ENCODE results near the gene HSPB8. TPM values are rescaled to one million over a fixed set of nuclear protein-coding genes. Genes with fewer than 3 reads are reported as not detected.

Gene HSPB8
- total RNA-seq, 2 experiments from 2014 or later: not detected

GRCh38 chr12:119222222-119222951 lies 43.7 kb downstream of the HSPB8 start:
- H3K36me3 ChIP-seq (ENCODE audit: insufficient read depth, low read length): no peaks in the 10 kb centered on the region
- H3K4me3 ChIP-seq (ENCODE audit: low read depth, low read length, poor library complexity, severe bottlenecking): no peak overlapping the region
- DNase-seq (ENCODE audit: low spot score): no peak
- no peak overlapping the region for H3K4me2 ChIP-seq (ENCODE audit: low read length)
- no peak overlapping the region for H2AFZ ChIP-seq (ENCODE audit: low read length)
- intact Hi-C loops (cut with micrococcal nuclease; ENCODE audit: unreplicated experiment): no loop called here
- no TSS peak for BruUV-seq (replicated peaks)
- CTCF ChIA-PET (ENCODE audit: unreplicated experiment): no interaction called here
- H3K9me3 ChIP-seq (ENCODE audit: low read length): no peaks in the 10 kb centered on the region
- TF ChIP-seq CTCF (conservative IDR thresholded peaks at IDR 0.05; ENCODE audit: low read length): no peak
- no peak for TF ChIP-seq EZH2phosphoT487 (IDR thresholded peaks at IDR 0.05; ENCODE audit: borderline replicate concordance, low read depth, low read length)
- H3K27ac ChIP-seq (ENCODE audit: low read depth, low read length, poor library complexity, severe bottlenecking): no peak overlapping the region
- POLR2A ChIA-PET: no interaction called here
- H4K20me1 ChIP-seq (ENCODE audit: insufficient read depth, low read length): no peaks in the 10 kb centered on the region
- no peaks in the 10 kb centered on the region for H3K79me2 ChIP-seq (ENCODE audit: insufficient read depth, low read depth, low read length)
- H3K9me2 ChIP-seq (ENCODE audit: insufficient read depth, low read length): no peaks in the 10 kb centered on the region
- H3K4me1 ChIP-seq (ENCODE audit: insufficient read depth, low read length, poor library complexity, severe bottlenecking): no peaks in the 10 kb centered on the region

GRCh38 chr12:119225454-119225853 lies 46.7 kb downstream of the HSPB8 start:
- Histone ChIP-seq H3K4me3 (ENCODE audit: low read depth, low read length, poor library complexity, severe bottlenecking) (no peak overlapping the region), H4K20me1 (ENCODE audit: insufficient read depth, low read length) (no peaks in the 10 kb centered on the region), H3K9me2 (ENCODE audit: insufficient read depth, low read length) (no peaks in the 10 kb centered on the region), H3K27ac (ENCODE audit: low read depth, low read length, poor library complexity, severe bottlenecking) (no peak overlapping the region), H3K4me1 (ENCODE audit: insufficient read depth, low read length, poor library complexity, severe bottlenecking) (no peaks in the 10 kb centered on the region), H3K4me2 (ENCODE audit: low read length) (no peak overlapping the region), H3K9me3 (ENCODE audit: low read length) (0 out of 2 replicates have a peak, but pooled peaks cover 6% of the 10 kb centered on the region), H3K36me3 (ENCODE audit: insufficient read depth, low read length) (no peaks in the 10 kb centered on the region), H2AFZ (ENCODE audit: low read length) (no peak overlapping the region), H3K79me2 (ENCODE audit: insufficient read depth, low read depth, low read length) (no peaks in the 10 kb centered on the region)
- no TSS peak for BruUV-seq (replicated peaks)
- intact Hi-C loops (cut with micrococcal nuclease; ENCODE audit: unreplicated experiment): no loop called here
- CTCF ChIA-PET (ENCODE audit: unreplicated experiment): no interaction called here
- TF ChIP-seq EZH2phosphoT487 (IDR thresholded peaks at IDR 0.05; ENCODE audit: borderline replicate concordance, low read depth, low read length) (no peak), CTCF (conservative IDR thresholded peaks at IDR 0.05; ENCODE audit: low read length) (no peak)
- DNase-seq (ENCODE audit: low spot score): no peak
- POLR2A ChIA-PET: no interaction called here

GRCh38 chr12:119227292-119227691 lies 48.6 kb downstream of the HSPB8 start:
- Histone ChIP-seq H3K4me3 (ENCODE audit: low read depth, low read length, poor library complexity, severe bottlenecking) (no peak overlapping the region), H3K4me2 (ENCODE audit: low read length) (no peak overlapping the region), H4K20me1 (ENCODE audit: insufficient read depth, low read length) (no peaks in the 10 kb centered on the region), H3K79me2 (ENCODE audit: insufficient read depth, low read depth, low read length) (no peaks in the 10 kb centered on the region), H3K27ac (ENCODE audit: low read depth, low read length, poor library complexity, severe bottlenecking) (no peak overlapping the region), H2AFZ (ENCODE audit: low read length) (no peak overlapping the region), H3K9me2 (ENCODE audit: insufficient read depth, low read length) (no peaks in the 10 kb centered on the region), H3K36me3 (ENCODE audit: insufficient read depth, low read length) (no peaks in the 10 kb centered on the region), H3K4me1 (ENCODE audit: insufficient read depth, low read length, poor library complexity, severe bottlenecking) (no peaks in the 10 kb centered on the region), H3K9me3 (ENCODE audit: low read length) (0 out of 2 replicates have a peak, but pooled peaks cover 9% of the 10 kb centered on the region)
- BruUV-seq (replicated peaks): no TSS peak
- intact Hi-C loops (cut with micrococcal nuclease; ENCODE audit: unreplicated experiment): no loop called here
- ChIA-PET POLR2A (no interaction called here), CTCF (ENCODE audit: unreplicated experiment) (no interaction called here)
- TF ChIP-seq CTCF (conservative IDR thresholded peaks at IDR 0.05; ENCODE audit: low read length) (no peak), EZH2phosphoT487 (IDR thresholded peaks at IDR 0.05; ENCODE audit: borderline replicate concordance, low read depth, low read length) (no peak)
- no peak for DNase-seq (ENCODE audit: low spot score)
